Hepatocyte (in vitro differentiated cells): ENCODE data around the gene KRTAP9-1.

Experiments used
- EZH2phosphoT487 ChIP-seq: fragments of 200-600 bp; sonication (generic); IDR thresholded peaks from one replicate; pipeline ENCODE4 v1.6.1; 2018; ENCODE audit warnings: antibody characterized with exemption, mild to moderate bottlenecking, low read depth, moderate library complexity; ENCODE audit not compliant: unreplicated experiment, severe bottlenecking
- TF ChIP-seq, protein P1 (sequence below): fragments of 200-600 bp; sonication (generic); IDR thresholded peaks from 2 replicates; pipeline ENCODE4 v1.5.1; 2016; ENCODE audit warnings: antibody characterized with exemption, mild to moderate bottlenecking; ENCODE audit not compliant: poor library complexity

DNA sequence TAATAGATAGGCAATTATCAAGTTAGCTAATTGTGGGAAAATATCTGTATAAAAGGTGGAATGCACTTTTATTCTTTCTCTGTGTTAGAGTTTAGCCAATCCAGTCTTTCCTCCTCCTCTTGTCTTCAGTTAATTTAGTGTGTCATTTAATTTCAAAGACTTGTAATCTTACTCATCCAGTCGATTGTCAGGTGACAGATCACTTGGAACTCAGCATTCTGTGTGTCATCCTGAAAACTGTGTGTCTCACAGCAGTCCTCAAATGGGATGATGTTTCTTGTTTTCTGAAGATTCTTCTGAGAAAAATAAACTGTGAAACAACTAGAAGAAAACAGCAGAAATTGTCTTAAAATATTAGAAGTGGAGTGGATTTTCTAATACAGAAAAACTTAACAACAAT lies 4.7 kb upstream of the KRTAP9-1 start:
- TF ChIP-seq, protein P1, sequence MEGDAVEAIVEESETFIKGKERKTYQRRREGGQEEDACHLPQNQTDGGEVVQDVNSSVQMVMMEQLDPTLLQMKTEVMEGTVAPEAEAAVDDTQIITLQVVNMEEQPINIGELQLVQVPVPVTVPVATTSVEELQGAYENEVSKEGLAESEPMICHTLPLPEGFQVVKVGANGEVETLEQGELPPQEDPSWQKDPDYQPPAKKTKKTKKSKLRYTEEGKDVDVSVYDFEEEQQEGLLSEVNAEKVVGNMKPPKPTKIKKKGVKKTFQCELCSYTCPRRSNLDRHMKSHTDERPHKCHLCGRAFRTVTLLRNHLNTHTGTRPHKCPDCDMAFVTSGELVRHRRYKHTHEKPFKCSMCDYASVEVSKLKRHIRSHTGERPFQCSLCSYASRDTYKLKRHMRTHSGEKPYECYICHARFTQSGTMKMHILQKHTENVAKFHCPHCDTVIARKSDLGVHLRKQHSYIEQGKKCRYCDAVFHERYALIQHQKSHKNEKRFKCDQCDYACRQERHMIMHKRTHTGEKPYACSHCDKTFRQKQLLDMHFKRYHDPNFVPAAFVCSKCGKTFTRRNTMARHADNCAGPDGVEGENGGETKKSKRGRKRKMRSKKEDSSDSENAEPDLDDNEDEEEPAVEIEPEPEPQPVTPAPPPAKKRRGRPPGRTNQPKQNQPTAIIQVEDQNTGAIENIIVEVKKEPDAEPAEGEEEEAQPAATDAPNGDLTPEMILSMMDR, result no peak
- TF ChIP-seq EZH2phosphoT487, result no peak
